HK-2 (cell line): ENCODE measurements around the gene BDH2.

Experiments
- DNase-seq: peaks from one replicate; pipeline ENCODE4 v3.0.0-alpha.2; 2018; ENCODE audit not compliant: unreplicated experiment

Gene BDH2

GRCh38 chr4:103099691-103100392 is at the start of gene BDH2:
Gene BDH2 (minus strand): TSS chr4:103099834. CDS start chr4:103096254, 3,580 bp downstream.
- no peak for DNase-seq

- no peak for DNase-seq
These were observed 45.3 kb upstream of the BDH2 start for GRCh38 chr4:103144926-103145325.

- no peak for DNase-seq
These were observed 37.8 kb upstream of the BDH2 start for GRCh38 chr4:103137446-103137827.

- DNase-seq: no peak
These were observed 37.2 kb upstream of the BDH2 start for GRCh38 chr4:103136671-103137445.

- no peak for DNase-seq
These were observed 29.5 kb upstream of the BDH2 start for GRCh38 chr4:103129174-103129573.

GRCh38 chr4:103126126-103126525 is 26.5 kb upstream of the BDH2 start:
- DNase-seq: no peak

GRCh38 chr4:103123114-103123513 is 23.5 kb upstream of the BDH2 start:
- DNase-seq: no peak

- DNase-seq: no peak
These were observed 18.5 kb upstream of the BDH2 start for GRCh38 chr4:103118166-103118565.

- no peak for DNase-seq
These were observed 12.0 kb upstream of the BDH2 start for GRCh38 chr4:103111598-103111997.

GRCh38 chr4:103108542-103108941 is 8.9 kb upstream of the BDH2 start:
- DNase-seq: no peak

- no peak for DNase-seq
These were observed 6.1 kb upstream of the BDH2 start for GRCh38 chr4:103105558-103106356.

- DNase-seq: no peak
These were observed 5.3 kb upstream of the BDH2 start for GRCh38 chr4:103104886-103105285.

GRCh38 chr4:103100691-103101090 is 1.1 kb upstream of the BDH2 start:
- no peak for DNase-seq

- DNase-seq: no peak
These were observed 736 bp downstream of the BDH2 start for GRCh38 chr4:103098756-103099440.

GRCh38 chr4:103098341-103098740 is 1.3 kb downstream of the BDH2 start:
- DNase-seq: no peak

- no peak for DNase-seq
These were observed 2.5 kb downstream of the BDH2 start for GRCh38 chr4:103097112-103097511.

- no peak for DNase-seq
These were observed 4.6 kb downstream of the BDH2 start for GRCh38 chr4:103095080-103095479.

- no peak for DNase-seq
These were observed 7.4 kb downstream of the BDH2 start for GRCh38 chr4:103092245-103092644.

- no peak for DNase-seq
These were observed 7.9 kb downstream of the BDH2 start for GRCh38 chr4:103091601-103092223.

GRCh38 chr4:103089481-103089880 is 10.2 kb downstream of the BDH2 start:
- DNase-seq: no peak

GRCh38 chr4:103086551-103086950 is 13.1 kb downstream of the BDH2 start:
- no peak for DNase-seq
